Medulla oblongata (tissue), 1 donor: ENCODE results near the gene ELMO1.

ENCODE experiments used
- DNase-seq: peaks from one replicate; pipeline ENCODE4 v3.0.0-alpha.2; 2015; ENCODE audit errors: extremely low spot score

ELMO1 gene

DNA sequence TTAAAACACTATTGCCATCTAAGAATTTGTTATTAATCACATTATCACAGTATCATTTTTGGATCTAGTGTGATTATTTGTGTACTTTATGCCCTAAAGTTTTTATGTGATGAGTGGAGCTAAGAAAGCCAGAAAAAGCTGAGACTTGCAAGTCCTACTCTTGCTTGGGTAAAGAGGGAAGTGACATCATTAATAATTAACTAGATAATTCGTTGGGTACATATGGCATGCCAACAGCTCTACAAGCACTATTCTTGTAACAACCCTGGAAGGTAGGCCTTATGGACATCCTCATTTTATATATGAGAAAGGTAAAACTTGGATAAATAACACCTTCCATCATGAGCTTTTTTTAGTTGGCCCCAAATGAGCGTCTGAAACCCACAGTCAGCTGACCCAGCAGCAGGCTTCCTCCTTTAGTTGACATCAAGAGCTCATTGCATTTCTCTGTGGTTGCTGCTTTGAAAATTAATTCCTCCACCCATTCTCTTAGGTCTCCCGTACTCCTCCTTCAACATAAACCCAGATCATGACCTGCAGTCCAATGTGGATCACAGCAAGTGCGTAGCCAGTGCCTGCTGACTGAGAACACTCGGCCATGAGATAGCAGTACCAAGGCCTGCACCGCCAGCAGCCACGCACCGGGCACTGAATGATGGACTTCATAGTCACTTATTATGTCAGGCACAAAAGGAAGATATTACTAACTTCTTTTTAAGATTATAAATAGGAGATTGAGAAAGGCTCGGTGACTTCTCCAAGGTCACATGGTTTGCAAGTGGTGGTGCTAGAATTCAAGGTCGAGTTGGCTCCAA lies 432.4 kb downstream of the ELMO1 start:
- DNase-seq: peak; percentile 25

DNA sequence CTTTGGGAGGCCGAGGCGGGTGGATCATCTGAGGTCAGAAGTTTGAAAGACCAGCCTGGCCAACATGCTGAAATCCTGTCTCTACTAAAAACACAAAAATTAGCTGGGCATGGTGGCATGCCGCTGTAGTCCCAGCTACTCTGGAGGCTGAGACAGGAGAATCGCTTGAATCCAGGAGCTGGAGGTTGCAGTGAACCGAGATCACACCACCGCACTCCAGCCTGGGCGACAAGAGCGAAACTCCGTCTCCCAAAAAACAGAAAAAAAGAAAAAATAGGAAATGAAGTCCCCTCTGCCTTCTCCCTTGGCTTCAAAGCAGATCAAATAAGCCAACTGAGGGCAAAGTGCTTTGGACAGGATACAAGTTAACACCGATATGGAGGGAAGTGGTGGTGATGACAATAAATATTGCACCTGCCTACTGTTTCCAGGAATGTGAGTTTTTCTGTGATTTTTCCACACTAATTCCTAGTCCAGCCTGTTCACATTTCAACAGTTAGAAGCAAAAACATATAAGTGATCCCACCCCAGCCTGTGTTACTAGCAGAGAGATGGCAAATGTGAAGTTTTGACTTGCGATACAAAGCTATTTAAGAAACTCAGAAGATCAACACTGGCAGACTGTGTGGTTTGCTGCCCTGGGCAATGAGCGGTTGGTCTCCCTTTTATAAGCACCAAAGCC lies 433.2 kb downstream of the ELMO1 start:
- DNase-seq: no peak

DNA sequence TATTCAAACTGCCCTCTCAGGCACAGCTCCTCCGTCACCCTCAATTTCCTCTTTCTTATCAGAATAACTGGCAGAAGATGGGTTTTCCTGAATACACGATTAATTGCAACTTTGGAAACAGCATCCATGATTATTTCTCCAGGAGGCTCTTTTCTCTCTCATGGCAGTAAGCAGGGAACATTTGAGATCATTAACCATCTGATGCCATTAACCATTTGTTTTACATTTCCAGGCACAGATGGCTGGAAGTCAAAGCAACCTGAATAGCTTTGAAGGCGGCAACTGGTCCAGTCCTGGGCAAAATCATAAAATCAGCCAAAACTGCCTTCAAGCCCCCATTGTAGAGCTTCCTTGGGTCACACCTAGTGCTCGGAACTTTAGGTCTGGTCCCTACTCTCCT lies 434.9 kb downstream of the ELMO1 start:
- DNase-seq: no peak

DNA sequence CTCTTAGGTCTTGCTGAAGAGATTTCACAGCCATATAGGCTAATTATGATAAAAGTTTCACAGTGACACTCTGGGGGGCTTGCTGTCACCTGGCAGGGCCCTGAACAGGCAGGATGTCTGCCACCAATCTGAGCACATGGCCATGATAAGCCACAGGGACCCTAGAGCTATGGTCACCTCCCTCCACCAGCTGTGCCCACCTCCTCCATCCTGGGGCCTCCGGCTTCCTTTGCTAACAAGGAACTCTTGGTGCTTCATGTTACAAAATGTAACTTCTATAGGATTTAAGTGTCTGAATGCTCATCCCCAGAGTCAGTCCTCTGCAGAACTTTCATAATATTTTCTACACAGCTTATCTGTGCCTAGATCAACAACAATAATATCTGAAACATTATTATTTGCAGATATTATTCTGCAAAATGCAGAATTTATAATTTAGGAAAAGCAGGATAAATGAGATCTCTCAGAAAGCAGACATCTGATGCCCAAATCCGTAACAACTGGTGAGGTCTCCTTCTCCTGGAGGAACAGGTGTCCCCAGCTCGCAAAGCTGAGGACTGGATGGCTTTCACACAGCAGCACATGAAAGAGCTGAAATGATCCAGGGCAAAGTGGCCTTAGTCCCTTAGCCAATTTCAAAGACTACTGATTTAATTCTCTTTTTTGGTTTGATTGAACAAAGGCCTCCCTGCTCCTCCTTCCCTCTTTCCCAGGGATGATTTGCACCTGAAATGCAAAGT lies 437.3 kb downstream of the ELMO1 start:
- DNase-seq: no peak

DNA sequence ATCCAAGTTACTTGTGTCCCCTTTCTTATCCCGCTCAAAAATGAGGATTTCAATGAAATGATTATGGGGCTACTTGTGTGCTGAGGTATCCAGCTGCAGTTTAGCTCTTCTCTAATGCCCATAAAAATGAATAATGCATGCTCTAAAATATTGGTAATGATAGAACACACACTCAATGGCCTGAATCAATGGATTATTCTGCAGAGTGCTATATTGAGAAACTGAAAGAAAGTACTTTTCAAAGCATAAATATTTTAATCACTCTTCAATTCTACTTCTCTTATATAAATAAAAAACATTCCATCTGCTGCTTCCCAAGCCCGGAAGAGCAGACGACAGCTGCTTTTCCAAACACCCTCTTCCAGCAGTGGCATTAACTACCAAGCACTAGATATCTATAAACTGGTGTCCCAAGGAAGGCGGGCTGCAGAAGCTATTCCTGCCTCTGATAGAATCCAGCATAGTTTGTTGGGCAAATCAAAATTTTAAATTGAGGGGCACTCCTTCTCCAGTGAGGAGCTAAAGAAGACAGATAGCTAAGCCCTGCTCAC lies 439.5 kb downstream of the ELMO1 start:
- DNase-seq: no peak

DNA sequence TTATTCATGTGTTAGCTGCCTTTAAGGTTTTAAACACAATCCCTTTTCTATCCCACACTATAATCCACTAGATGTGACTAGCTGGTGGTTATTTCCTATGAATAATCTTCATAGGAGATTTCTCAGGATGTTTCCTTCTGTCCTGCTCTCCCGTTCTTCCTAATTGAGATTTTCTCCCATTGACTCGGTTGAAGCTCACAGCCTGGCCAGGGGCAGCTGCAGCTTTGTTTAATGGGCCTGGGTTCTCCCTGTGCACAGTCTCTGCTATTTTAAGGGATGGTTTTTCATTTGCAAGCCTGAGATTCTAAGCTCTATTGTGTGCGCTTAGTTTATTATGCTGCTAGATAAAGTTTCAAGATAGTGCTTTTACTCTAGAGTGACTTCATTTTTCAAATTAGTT lies 441.0 kb downstream of the ELMO1 start:
- no peak for DNase-seq

DNA sequence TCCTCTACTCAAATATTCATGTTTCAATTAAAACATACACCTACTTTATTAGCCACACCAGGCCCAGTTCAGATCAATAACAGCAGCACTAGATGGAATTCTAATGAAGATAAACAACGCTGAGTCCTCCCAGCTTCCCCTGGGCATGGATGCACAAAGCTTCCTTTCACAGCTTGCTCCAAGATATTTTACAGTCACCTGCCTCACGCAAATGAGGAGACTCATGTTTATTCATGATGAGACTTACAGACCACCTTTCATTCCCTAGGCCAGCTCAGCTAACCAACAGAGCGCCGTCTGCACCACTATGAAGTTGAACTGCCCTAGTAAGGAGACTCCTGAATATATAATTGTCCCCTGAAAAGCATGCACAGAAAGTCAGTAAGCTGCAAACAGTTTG lies 441.4 kb downstream of the ELMO1 start:
- peak; percentile 36 for DNase-seq

DNA sequence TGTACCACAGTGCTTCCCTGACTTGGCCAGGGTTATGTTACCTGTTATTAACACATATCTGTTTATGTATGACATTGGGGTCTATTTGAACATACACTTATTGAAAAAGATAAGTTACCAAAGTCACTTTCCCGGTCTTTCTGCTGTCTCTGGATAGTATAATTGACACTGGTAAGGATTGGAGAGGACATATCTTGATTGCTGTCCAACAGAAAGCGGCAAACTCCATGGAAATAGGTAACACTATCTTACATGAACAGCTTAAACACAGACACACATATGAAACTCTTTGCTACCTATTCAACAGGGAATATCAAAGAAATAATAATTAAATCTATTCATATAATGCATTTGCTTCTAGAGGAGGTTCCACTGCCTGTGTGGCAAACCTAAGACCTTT lies 441.9 kb downstream of the ELMO1 start:
- no peak for DNase-seq

DNA sequence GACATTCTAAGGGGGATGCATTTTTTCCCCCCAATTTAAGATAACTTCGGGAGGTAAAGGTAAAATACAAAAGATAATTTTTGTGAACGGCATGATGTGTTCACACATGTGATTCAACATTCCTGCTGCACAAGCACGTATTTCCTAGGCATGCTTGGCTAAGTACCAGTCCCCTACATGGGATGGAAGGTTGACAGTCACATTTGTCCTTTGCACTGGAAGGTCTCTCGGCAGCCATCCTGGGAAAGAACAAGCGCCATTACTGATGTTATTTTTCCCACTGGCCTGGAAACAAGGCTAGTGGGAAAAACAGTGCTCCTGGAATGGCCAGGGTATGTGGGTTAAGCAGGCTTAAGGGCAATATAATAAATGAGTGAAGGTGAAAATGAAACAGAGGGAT lies 448.2 kb downstream of the ELMO1 start:
- DNase-seq: no peak

DNA sequence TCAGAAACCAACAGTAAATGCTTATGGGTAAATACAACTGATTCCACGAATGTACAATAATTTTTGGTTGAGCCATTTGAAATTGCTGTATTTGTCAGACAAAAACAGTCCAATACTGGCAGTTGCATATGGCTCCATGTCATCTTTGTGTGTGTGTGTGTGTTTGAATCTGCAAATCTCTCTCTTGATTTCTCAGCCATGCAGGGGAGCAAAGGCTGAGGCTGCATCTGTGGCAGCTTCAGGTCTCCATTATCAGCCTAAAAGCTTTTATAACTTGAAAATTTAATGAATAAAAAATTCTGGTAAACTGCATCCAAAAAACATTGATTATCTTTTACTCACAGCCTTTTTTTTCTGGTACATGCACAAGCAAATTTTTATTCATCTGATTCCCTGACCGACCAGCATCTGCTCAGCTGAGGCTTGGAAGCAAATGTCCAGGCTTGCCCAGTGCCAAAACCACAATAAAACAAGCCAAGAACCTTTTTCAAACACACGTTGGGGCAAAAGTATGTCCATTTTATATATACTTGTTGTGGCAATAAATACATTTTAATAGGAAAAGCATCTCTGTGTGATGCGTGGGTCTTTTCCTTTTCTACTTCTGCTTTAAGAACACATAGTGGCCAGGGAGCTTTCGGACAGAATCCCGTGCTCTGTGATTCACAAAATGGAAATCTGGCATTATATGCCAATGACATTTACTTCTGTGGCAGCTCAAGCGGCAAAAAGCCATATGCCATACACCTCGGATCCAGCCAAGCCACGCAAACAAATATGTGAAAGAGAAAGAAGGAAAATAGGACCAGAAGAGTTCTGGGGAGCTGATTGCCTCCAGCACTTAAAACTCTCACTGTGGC lies 448.8 kb downstream of the ELMO1 start:
- DNase-seq: no peak

DNA sequence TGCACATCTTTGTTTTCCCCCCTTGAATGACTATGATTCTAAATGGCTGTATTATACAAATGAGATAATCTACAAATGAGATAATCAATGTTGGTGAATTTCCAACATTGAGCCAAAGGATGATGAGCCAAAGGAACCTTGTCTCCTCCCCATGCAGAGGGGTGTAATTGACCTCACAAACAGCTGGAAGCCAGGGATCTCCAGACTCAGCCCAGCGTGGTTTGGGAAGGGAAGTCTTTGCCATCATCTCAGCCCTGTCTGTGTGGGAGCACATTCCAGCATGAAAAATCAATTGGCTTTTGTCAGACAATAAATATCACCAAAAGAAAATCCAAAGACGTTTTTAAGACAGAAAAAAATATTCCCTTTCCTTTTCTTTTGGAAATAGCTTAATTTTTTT lies 452.9 kb downstream of the ELMO1 start:
- DNase-seq: no peak

DNA sequence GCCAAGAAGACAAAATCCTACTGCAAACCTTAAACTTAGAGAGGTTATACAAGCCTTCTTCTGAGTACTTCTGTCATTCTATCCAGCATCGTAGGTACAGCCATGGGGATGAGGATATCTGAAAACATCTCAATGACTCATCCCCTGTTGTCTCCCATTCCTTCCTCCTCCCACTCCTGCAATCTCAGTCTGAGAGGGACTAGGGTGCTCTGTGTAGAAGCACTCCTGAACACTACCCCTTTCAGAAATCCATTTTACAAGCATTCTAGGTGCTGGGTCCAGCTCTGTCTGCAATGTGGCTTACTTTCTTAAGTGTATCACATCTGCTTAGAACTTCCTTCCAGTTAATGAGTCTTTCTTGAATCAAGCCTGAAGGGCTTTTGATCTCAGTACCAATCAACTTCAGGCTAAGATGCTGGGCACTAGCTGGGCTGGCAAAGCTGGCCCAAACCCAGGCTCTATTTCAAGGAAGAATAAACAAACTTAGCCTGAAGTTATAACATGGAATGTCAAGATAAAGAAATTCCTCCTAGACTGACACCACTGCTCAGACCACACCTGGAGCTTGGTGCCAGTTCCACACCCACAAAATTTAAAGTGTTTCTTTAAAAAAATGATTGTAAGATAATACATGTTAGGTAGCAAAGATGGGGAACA lies 454.1 kb downstream of the ELMO1 start:
- no peak for DNase-seq

DNA sequence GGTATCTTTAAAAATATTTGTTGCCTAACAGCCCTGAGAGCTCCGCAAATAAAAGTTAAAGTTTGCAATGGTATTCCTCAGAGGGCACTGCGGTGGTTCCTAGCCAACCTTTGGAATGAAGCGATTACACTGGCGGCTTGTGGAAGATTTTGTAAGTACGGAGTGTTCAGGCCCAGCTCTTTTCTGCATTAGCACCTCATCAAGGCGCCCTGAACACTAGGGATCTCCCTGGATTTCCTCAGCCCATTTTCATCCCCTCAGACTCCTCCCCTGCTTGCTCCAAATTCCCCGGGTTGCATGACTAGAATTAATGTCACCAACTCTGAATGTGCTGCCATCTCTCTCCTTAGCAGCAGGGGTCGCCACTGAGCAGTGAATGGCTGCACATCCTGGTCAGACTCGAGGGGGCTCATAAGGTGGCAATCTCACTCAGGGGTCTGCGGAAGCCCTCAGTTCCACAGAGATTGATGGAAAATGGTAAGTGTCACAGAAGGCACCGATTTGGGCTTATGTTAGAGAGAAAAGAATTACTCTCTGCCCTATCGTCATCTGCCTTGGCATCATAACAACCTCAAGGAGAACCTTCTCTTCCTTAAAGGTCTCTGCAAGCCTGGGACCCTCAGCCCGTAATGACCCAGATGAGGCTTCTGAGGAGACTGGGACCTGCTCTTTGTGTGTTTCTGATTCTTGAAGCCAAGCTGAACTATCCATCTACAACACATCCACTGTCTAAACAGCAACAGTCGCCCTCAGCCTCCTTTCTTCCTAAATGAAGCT lies 461.5 kb downstream of the ELMO1 start:
- peak; percentile 66 for DNase-seq

DNA sequence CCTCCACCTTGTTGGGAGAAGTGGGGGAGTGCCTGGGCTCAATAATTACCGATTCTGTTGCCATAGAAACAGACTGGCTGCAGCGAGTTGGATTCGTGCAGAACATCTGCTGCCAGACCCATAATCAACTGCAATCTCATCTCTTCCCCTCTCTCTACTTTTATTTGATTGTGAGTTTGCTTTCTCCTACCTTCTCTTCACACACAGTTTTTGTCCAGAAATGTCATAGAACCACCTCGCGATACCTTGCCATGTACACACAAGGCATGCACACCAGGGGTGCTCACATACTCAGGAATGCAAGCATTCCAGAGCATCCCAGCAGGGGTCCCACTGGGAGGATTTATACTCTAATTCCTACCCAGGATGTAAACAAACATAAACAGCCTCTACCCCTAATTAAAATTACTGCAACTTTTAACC lies 462.1 kb downstream of the ELMO1 start:
- DNase-seq: no peak

DNA sequence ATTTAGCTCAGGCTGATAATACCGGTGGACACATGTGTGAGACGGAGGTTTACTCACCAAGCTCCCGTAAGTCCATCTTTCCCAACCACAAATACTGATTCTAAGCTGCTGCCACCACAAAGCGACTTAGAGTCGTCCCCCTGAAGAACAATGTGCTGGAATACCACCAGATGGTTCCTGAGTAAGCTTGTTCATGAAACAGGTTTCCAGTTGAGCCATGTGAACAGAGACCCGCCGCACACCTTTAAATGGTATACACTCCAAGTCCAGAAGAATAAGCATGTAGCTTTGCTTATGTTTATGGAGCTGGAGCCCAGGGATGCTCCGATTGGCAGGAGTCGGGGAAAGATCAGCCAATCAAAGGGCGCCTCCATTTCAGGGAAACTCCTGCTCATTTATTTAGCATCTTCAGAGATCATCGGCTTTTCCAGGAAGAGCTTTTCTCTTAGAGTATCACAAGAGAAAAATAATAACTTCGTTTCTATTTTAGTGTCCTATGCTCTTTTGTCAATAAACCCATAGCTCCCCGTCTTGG lies 462.7 kb downstream of the ELMO1 start:
- no peak for DNase-seq

DNA sequence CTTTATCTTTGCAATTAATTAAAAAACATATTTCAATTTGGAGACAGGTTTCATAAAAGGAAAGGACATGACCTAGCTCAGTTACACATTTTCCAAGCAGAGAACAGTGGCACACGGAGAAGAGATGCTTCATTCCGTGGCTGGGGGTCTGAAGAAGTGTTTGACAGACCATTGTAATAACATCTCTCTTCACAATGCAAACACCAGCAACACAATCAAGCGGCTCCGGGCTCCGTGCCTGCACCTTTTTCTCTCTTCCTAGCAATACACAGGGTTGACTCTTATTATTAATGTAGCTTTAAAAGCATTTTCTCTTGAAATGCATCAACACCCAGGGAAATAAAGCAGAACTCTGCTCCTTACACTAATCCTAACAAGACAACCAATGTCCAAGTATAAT lies 463.3 kb downstream of the ELMO1 start:
- no peak for DNase-seq

DNA sequence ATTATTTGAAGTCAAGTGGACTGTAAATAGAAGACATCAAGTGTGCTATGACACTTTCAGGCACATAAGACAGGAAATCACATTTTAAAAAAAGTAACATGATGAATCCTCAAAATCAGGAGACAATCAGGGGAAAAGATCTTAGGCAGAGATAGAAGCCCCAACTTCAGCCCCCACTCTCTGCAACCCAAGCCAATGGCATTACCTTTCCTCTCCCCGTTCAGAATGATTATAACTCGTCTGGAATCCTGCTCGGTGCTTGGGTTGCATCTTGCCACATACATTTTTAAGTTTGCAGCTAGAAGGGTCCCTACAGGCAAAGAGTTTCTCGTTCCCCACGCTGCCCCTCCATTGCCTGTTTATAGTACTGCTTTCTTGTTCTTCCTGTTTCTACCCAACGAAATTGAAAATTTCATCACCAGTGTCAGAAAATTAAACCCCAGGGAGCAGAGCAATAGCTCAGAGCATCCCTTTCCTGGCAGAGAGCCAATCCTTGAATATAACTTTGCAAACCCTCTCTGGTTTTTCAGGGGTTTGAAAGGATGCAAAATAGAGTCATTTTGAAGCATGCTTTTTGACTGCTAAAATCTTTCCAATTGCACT lies 463.9 kb downstream of the ELMO1 start:
- no peak for DNase-seq

DNA sequence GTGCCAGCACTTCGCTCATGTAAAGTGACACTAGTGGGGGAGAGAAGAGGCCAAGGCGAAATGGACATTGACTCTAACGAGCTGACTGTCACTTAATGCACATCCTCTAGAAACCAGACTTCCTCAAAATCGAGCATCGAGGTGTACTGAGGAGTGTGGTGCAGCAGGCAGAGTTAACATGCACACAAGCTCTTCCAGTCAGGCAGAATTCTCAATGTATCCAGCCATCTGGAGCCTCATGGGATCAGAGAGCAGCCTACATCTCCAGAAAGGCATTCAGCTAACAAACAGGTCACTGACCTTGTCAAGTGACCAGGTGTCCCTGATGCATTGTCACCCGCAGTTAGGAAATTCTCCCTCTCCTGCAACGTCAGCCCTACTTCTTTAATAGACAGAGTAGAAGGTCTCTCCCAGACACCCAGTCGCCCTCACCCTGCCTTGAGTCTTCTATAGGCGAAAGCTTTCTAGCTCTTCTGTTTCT lies 464.6 kb downstream of the ELMO1 start:
- DNase-seq: no peak

DNA sequence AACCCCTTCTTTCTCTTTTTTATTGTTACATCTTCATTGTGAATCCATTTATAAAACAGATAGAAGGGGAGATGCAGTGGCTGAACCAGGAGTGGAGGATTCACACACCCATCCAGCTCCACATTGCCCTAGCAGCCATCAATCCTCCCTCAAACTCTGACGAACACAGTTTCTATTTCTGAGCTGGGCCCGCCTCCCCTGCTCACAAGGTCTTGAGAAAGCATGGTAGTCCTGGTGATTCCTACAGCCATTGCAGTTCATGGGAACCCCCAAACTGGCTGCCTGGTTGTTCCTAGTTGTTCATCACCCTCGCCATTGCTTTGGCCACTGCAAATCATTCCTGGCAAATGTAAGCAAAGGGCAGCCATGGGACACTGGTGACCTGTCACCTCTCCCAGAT lies 465.9 kb downstream of the ELMO1 start:
- no peak for DNase-seq
